ENCODE results near the gene DAB2IP.

DAB2IP gene

GRCh38 chr9:121638399-121638798 is 13.0 kb upstream of the DAB2IP start:
- H3K27ac ChIP-seq (ENCODE audit: low read depth, low read length): no peak overlapping the region
- TF ChIP-seq EZH2phosphoT487 (IDR thresholded peaks at IDR 0.05; ENCODE audit: borderline replicate concordance, low read length): no peak
- TF ChIP-seq CTCF (IDR thresholded peaks at IDR 0.05; ENCODE audit: low read depth, low read length, poor library complexity, severe bottlenecking): no peak

GRCh38 chr9:121638901-121639592 is 12.4 kb upstream of the DAB2IP start:
- Histone ChIP-seq H3K4me3 (ENCODE audit: low read length) (no peak overlapping the region), H3K27ac (ENCODE audit: low read depth, low read length) (no peak overlapping the region), H3K9me2 (replicated peaks; ENCODE audit: control insufficient read depth, low read length) (no peaks in the 10 kb centered on the region), H3K4me1 (ENCODE audit: control insufficient read depth, low read length) (peaks cover 17% of the 10 kb centered on the region), H4K20me1 (ENCODE audit: control insufficient read depth, insufficient read depth, low read depth, low read length) (no peaks in the 10 kb centered on the region), H3K27me3 (ENCODE audit: control insufficient read depth, low read length) (0 out of 2 replicates have a peak, but pooled peaks cover 3% of the 10 kb centered on the region), H3K4me2 (ENCODE audit: low read length) (no peak overlapping the region), H3K9me3 (ENCODE audit: control insufficient read depth, insufficient read depth, low read length) (no peaks in the 10 kb centered on the region), H3F3A (ENCODE audit: control insufficient read depth, insufficient read depth) (no peaks in the 10 kb centered on the region), H3K36me3 (ENCODE audit: control insufficient read depth, low read length) (no peaks in the 10 kb centered on the region), H3K79me2 (ENCODE audit: control insufficient read depth, low read length) (no peaks in the 10 kb centered on the region)
- TF ChIP-seq CTCF (IDR thresholded peaks at IDR 0.05; ENCODE audit: low read depth, low read length, poor library complexity, severe bottlenecking) (no peak), EZH2phosphoT487 (IDR thresholded peaks at IDR 0.05; ENCODE audit: borderline replicate concordance, low read length) (no peak)

More at GRCh38 chr9:121638399-121638798, 13.0 kb upstream of the DAB2IP start:
- no peaks in the 10 kb centered on the region for H3K9me3 ChIP-seq (ENCODE audit: control insufficient read depth, insufficient read depth, low read length)
- H3K79me2 ChIP-seq (ENCODE audit: control insufficient read depth, low read length): no peaks in the 10 kb centered on the region
- H4K20me1 ChIP-seq (ENCODE audit: control insufficient read depth, insufficient read depth, low read depth, low read length): no peaks in the 10 kb centered on the region
- no peak overlapping the region for H3K4me3 ChIP-seq (ENCODE audit: low read length)
- no peaks in the 10 kb centered on the region for H3K36me3 ChIP-seq (ENCODE audit: control insufficient read depth, low read length)
- H3F3A ChIP-seq (ENCODE audit: control insufficient read depth, insufficient read depth): no peaks in the 10 kb centered on the region
- H3K27me3 ChIP-seq (ENCODE audit: control insufficient read depth, low read length): no peaks in the 10 kb centered on the region
- H3K4me2 ChIP-seq (ENCODE audit: low read length): no peak overlapping the region
- H3K4me1 ChIP-seq (ENCODE audit: control insufficient read depth, low read length): peaks cover 16% of the 10 kb centered on the region
- no peaks in the 10 kb centered on the region for H3K9me2 ChIP-seq (replicated peaks; ENCODE audit: control insufficient read depth, low read length)

- no peaks in the 10 kb centered on the region for H3K9me3 ChIP-seq (ENCODE audit: control insufficient read depth, insufficient read depth, low read length)
- TF ChIP-seq EZH2phosphoT487 (IDR thresholded peaks at IDR 0.05; ENCODE audit: borderline replicate concordance, low read length): no peak
- TF ChIP-seq CTCF (IDR thresholded peaks at IDR 0.05; ENCODE audit: low read depth, low read length, poor library complexity, severe bottlenecking): no peak
- no peak overlapping the region for H3K4me2 ChIP-seq (ENCODE audit: low read length)
- no peak overlapping the region for H3K4me3 ChIP-seq (ENCODE audit: low read length)
- H3K9me2 ChIP-seq (replicated peaks; ENCODE audit: control insufficient read depth, low read length): no peaks in the 10 kb centered on the region
- no peaks in the 10 kb centered on the region for H4K20me1 ChIP-seq (ENCODE audit: control insufficient read depth, insufficient read depth, low read depth, low read length)
- H3K27me3 ChIP-seq (ENCODE audit: control insufficient read depth, low read length): 0 out of 2 replicates have a peak, but pooled peaks cover 3% of the 10 kb centered on the region
- no peaks in the 10 kb centered on the region for H3F3A ChIP-seq (ENCODE audit: control insufficient read depth, insufficient read depth)
- no peak overlapping the region for H3K27ac ChIP-seq (ENCODE audit: low read depth, low read length)
- peaks cover 11% of the 10 kb centered on the region for H3K4me1 ChIP-seq (ENCODE audit: control insufficient read depth, low read length)
- H3K79me2 ChIP-seq (ENCODE audit: control insufficient read depth, low read length): no peaks in the 10 kb centered on the region
- no peaks in the 10 kb centered on the region for H3K36me3 ChIP-seq (ENCODE audit: control insufficient read depth, low read length)
These were observed 11.8 kb upstream of the DAB2IP start for GRCh38 chr9:121639619-121640018.
